Renal cortical epithelial cell (primary cell): ENCODE data around the gene HABP2. TPM values are rescaled to one million over a fixed set of nuclear protein-coding genes. Genes with fewer than 3 reads are reported as not detected.

ENCODE experiments used
- DNase-seq: peaks from one replicate; pipeline ENCODE4 v3.0.0-alpha.2; 2011; ENCODE audit warnings: low read depth
- total RNA-seq: library from RNA; depleted of rRNA; stranded (reverse); fragments of >200 nt; gene quantifications from 2 replicates; pipeline ENCODE4 v1.2.3, GENCODE V29; 2014

HABP2 gene
- total RNA-seq, 1 donor from 2014 or later = 28.8 TPM

DNA sequence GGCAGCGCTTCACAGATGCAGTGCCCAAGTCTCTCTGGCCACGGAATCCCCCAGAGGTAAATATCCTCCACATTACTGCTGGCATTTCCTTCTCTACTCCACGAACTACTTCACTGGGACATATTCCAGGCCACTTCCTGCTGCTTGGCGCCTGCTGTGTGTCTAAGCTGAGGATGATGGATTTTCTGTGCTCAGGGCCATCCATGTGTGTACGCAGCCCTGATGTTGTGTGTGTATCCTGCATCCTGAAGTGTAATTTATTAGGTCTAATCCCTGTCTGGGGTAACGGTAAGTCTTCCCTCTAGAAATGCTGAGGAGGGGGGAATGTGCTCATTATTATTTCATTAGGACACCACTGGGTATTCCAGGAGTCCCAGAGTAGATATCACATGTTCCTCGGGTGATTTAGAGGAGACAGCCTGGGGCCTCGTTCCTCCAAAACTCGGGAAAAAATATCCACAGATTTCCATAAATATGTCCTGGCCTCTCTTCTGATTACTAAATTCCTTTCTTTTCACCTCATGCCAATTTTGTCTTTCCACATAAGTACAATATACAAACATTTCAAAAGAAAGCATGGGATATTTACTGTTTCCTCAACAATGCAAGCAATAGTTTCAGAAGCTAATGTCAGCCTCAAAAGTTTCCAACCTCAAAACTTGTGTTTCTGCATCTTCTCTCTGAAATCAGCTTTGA, 25.5 kb upstream of the HABP2 start:
- DNase-seq = no peak

DNA sequence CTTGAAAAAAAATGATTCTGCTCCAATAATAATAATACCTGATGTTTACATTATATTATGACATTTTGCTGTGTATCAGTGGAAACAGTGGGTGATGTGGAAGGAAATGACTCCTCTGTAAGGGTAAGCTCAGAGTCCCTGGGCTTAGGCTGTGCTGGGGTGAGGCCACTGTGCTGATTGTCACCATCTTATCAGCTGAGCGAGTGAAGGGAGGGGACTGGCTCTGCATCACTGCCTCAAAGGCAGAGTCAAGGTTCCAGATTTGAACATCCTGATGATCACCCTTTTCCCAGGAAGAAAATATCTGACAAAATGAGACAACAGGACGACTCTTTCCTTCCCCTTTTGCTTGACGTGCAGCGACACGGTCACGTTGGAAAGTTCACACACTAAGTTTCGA, 24.0 kb upstream of the HABP2 start:
- DNase-seq = no peak

GRCh38 chr10:113529575-113529974, 23.3 kb upstream of the HABP2 start:
- DNase-seq = no peak

DNA sequence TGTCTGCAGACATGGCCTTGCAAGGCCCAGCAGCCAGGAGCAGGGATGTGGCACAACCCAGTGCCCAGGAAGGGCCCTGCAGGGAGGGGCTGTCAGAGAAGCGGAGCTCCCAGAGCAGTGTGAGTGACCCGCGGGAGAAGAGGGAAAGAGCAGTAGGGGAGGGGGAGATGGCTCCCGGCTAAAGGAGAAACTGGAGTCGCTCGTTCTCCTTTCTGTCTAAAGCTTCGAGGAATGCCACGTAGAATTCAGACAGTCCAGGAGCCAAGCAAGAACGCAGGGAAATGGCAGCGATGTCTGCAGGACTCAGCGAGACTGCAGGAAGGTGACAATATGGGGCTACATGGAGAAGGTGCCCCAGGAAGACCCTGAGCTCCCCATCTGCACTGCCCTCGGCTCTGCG, 22.4 kb upstream of the HABP2 start:
- no peak for DNase-seq

GRCh38 chr10:113532724-113533123, 20.1 kb upstream of the HABP2 start:
- no peak for DNase-seq

- DNase-seq = no peak
These were observed 19.1 kb upstream of the HABP2 start for GRCh38 chr10:113533801-113534200.

DNA sequence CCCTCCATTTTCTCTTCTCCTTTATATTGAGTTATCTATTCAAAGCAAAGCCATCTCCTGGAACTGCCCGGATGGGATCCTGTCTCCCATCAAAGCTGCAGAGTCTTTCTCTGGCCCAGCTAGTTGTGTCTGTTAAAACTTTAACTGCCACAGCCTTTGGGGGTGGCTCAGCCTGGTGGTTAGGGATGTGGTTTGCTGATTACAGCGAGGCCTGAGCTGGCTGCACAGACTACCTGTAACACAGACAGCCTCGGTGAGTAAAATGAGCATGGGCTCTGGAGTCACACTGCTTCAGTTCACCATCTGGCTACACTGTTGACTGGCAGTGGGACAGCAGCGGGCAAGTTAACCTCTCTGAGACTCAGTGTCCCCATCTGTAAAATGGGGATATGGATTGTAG, 18.4 kb upstream of the HABP2 start:
- peak; percentile 47 for DNase-seq

- no peak for DNase-seq
These were observed 15.2 kb upstream of the HABP2 start for GRCh38 chr10:113537672-113538071.

DNA sequence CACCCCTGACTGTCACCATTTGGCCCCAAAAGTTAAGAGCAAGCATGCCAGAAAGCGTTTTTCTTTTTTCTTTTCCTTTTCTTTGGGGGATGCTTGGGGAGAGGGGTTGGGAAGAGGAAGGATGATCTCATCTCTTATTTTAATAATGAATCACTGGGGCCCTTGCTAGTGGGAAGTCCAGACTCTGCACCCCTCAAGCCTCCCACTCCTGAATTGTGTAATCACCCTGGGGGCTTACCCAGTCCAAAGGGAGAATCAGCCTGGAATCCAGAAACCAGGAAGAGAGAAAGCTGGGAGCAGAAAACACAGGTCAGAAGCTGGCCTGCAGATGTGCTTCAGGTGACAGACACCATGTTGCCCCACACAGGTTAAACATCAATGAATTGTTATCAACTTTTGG, 14.7 kb upstream of the HABP2 start:
- no peak for DNase-seq

DNA sequence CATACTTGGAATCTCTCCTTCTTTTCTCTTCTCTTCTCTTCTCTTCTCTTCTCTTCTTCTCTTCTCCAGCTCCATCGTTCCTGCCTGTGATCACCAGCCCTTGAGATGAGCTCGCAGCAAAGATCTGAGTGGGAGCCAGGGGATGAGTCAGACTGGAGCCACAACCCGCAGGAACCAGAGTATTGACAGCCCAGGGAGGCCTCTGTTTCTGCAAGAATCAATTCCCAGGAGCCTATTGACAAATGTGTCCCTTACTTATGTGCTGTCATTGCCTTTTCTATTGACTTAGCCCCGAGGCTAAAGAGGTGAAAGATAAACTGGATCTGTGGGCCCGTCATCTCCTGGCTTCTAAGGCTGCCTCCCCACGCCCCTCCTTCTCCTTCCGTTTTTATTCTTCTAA, 13.1 kb upstream of the HABP2 start:
- peak; percentile 75 for DNase-seq

- no peak for DNase-seq
These were observed 11.9 kb upstream of the HABP2 start for GRCh38 chr10:113540845-113541548.

GRCh38 chr10:113541549-113541927, 11.3 kb upstream of the HABP2 start:
- DNase-seq = no peak

DNA sequence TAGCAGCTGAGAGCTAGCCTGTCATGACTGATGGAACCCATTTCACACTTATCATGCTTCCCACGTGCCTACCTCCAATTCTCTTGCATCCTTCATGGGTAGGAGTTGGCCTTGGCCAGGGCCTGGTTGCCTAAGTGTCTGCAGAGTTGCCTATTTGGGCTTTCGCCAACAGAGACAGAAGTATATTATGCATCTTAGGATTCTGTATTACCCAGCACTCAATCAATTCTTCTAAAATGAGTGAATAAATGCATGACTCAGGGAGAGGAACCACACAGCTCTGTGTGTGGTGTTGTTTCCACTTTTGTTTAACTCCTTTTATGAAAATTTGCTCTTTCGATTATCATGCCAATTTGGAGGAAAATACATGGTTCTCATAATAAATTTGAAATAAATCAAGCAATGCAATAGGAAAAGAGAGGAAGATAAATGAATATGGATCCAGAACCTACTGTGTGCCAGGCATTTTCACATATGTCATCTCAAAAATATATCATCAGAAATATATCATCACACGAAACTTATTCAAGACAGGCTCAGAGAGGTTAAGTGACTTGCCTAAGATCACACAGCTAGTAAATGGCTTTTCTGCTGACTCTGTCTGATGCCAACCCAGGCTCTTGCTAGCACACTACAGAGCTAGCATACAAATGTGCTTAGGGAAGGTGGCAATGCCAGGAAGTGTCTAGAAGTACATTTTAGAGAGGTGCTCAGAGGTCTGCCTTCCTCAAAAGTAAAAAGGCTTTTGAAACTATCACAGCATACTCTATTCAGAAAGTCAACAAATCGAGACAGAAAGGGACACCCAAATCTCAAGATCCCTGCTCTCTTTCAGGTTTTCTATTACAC, 9.5 kb upstream of the HABP2 start:
- DNase-seq = no peak

- DNase-seq = no peak
These were observed 8.5 kb upstream of the HABP2 start for GRCh38 chr10:113544392-113544791.

GRCh38 chr10:113547426-113547825, 5.4 kb upstream of the HABP2 start:
- DNase-seq = no peak

GRCh38 chr10:113549856-113550255, 3.0 kb upstream of the HABP2 start:
- no peak for DNase-seq

DNA sequence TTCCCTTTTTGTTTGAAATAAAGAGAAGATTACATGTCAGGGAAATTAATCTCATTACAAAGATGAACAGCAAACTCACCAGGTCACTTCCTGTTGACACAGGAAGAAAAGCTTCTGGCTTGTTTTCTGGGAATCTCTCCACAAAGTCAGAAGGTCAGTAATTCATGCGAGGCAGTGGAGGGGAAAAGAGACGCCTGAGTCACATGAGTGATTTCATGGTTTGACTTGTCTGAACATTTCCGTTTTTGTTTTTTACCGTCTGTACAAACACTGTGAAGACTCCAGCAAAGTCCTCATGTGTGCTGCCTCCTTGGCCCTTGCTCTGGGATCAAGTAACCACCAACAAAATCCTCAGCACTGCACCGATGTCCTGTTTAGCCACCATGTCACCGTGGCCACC, 2.5 kb upstream of the HABP2 start:
- DNase-seq = peak; percentile 97

DNA sequence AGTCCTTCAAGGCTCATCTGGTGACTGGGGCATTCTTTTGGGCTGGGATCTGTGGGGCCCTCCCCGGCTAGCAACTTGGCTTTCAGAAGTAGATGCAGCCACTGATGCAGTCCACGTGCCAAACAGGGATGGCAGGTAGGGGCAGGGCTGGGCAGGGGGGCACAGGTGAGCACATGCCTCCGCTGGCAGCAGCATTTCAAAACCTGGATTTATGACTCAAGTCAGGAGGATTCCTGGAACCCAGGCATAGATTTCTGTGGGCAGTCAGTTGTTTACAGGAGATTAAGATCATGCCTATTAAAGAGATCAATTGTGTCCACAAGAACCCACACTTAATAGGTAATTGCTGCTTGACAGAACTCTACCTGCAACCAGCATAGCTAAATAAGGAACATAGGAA, 839 bp upstream of the HABP2 start:
- peak; percentile 82 for DNase-seq

- no peak for DNase-seq
These were observed 296 bp downstream of the HABP2 start for GRCh38 chr10:113553149-113553548.

DNA sequence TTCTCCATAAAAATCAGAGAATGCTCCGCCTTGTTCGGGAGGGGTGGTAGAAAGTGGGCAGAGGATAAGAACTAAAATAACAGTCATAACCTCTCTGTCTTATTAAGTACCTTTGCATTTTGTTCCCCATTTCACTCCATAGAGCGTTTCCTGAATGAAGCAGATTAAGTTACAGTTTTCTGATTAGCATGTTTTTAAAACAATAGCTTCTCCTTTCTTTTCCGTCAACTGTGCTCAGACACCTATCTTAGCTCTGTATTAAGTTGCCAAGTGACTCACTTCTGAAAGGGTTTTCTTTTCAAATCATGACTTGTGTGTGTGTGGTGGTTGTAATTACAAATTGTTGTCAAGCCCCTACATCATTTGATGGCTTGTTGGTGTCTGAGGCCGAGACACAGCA, 1.4 kb downstream of the HABP2 start:
- DNase-seq = no peak

DNA sequence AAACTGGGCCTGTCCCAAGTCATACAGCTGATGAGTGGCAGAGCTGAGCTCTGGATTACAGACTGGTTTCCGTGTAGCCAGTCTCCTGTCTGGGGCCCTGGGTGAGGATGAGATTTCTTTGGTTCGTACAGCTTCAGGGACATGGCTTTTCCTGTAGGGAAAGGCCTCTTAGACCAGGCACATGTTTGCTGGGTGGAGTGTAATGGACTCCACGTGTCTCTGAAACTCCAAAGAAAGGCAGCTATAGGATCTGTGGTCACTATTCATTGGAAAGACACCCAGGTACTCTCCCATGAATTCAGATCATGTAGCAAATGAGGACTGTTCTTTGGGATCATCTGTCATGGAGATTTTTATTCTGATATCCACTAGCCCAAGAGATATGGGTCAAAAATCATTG, 2.4 kb downstream of the HABP2 start:
- no peak for DNase-seq

- no peak for DNase-seq
These were observed 2.9 kb downstream of the HABP2 start for GRCh38 chr10:113555751-113556150.

DNA sequence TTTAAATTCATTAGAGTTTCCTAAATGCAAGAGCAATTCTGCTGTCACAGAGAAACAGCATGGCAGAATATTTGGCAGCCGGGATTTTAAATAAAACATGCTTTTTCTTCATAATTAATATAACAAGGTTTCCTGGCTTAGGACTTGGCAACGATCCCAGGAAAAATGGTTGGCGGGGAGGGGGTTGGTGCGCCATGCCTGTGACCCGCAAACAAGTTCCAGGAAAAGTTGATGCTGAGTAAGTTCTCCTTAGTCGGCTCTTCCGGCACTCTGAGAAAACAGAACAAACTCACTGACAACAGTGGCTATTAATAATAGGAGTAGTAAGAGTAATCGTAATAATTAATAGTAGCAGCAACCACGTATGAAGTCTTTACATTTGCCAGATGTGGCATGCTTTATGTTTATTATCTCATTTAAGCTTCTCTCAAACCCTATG, 4.6 kb downstream of the HABP2 start:
- no peak for DNase-seq
